HepG2 (cell line): ENCODE data around the gene GPR119. TPM values are rescaled to one million over a fixed set of nuclear protein-coding genes. Genes with fewer than 3 reads are reported as not detected.

Experiments used
- BHLHE40 ChIP-seq: IDR thresholded peaks from 2 replicates; pipeline ENCODE4 v1.6.1; 2011; ENCODE audit warnings: low read length, improper control_type of control experiment
- BORCS8-MEF2B ChIP-seq: sonication (generic); formaldehyde crosslinking; IDR thresholded peaks from 2 replicates; pipeline ENCODE4 v1.8.0; 2022; ENCODE audit warnings: mild to moderate bottlenecking, missing genetic modification reagents
- EP300 ChIP-seq, 3 experiments: sonication (generic) in 1 of 3; formaldehyde crosslinking in 1 of 3; IDR thresholded peaks; 2 replicates each; pipeline versions ENCODE4 v1.5.1 to v1.6.1; 2011 to 2020; ENCODE audit warnings: low read depth in 2 of 3, low read length in 2 of 3, borderline replicate concordance in 1 of 3, improper control_type of control experiment in 1 of 3, mild to moderate bottlenecking in 1 of 3, missing genetic modification reagents in 1 of 3, moderate library complexity in 1 of 3
- ERF ChIP-seq: IDR thresholded peaks from 2 replicates; pipeline ENCODE4 v1.6.1; 2018; ENCODE audit warnings: missing biosample characterization, missing genetic modification reagents
- GATAD2A ChIP-seq: IDR thresholded peaks from 2 replicates; pipeline ENCODE4 v1.6.1; 2016
- HDAC2 ChIP-seq: sonication (generic); formaldehyde crosslinking; IDR thresholded peaks from 2 replicates; pipeline ENCODE4 v1.4.0; 2020; ENCODE audit warnings: missing genetic modification reagents
- HDAC6 ChIP-seq: fragments of 200-600 bp; sonication (generic); IDR thresholded peaks from 2 replicates; pipeline ENCODE4 v1.7.0; 2017; ENCODE audit warnings: mild to moderate bottlenecking, antibody characterized with exemption, low read length, low read depth
- HINFP ChIP-seq: sonication (generic); formaldehyde crosslinking; IDR thresholded peaks from 2 replicates; pipeline ENCODE4 v1.4.0; 2020; ENCODE audit warnings: low read depth, mild to moderate bottlenecking, missing genetic modification reagents
- JUN ChIP-seq: sonication (generic); formaldehyde crosslinking; IDR thresholded peaks from 2 replicates; pipeline ENCODE4 v1.4.0; 2020; ENCODE audit warnings: mild to moderate bottlenecking, missing genetic modification reagents
- MTF2 ChIP-seq: sonication (generic); formaldehyde crosslinking; IDR thresholded peaks from 2 replicates; pipeline ENCODE4 v1.5.0; 2020; ENCODE audit warnings: missing genetic modification reagents, borderline replicate concordance
- NFIB ChIP-seq: sonication (generic); formaldehyde crosslinking; IDR thresholded peaks from 2 replicates; pipeline ENCODE4 v1.9.0; 2021; ENCODE audit warnings: missing genetic modification reagents, mild to moderate bottlenecking, borderline replicate concordance
- POLR2A ChIP-seq, 2 experiments: IDR thresholded peaks; 2 replicates each; pipeline ENCODE4 v1.6.1; 2011; ENCODE audit warnings: low read depth in 2 of 2, low read length in 2 of 2, mild to moderate bottlenecking in 1 of 2, moderate library complexity in 1 of 2; ENCODE audit not compliant: insufficient read depth in 1 of 2
- SNAPC5 ChIP-seq: sonication (generic); formaldehyde crosslinking; IDR thresholded peaks from 2 replicates; pipeline ENCODE4 v1.8.1; 2023; ENCODE audit warnings: mild to moderate bottlenecking, missing genetic modification reagents, borderline replicate concordance
- TFDP2 ChIP-seq: sonication (generic); formaldehyde crosslinking; IDR thresholded peaks from 2 replicates; pipeline ENCODE4 v1.4.0; 2020; ENCODE audit warnings: missing genetic modification reagents
- TGIF2 ChIP-seq: IDR thresholded peaks from 2 replicates; pipeline ENCODE4 v1.6.1; 2016; ENCODE audit warnings: control low read depth, missing compliant biosample characterization
- ZBTB33 ChIP-seq: sonication (generic); formaldehyde crosslinking; IDR thresholded peaks from 2 replicates; pipeline ENCODE4 v1.4.0; 2020; ENCODE audit warnings: missing genetic modification reagents
- ZNF547 ChIP-seq: sonication (generic); formaldehyde crosslinking; IDR thresholded peaks from 2 replicates; pipeline ENCODE4 v1.5.1; 2020; ENCODE audit warnings: mild to moderate bottlenecking, missing genetic modification reagents
- ZNF639 ChIP-seq: conservative IDR thresholded peaks from 2 replicates; pipeline ENCODE4 v1.6.1; 2018; ENCODE audit warnings: missing genetic modification reagents
- ZNF720 ChIP-seq: sonication (generic); formaldehyde crosslinking; IDR thresholded peaks from 2 replicates; pipeline ENCODE4 v1.4.0; 2020; ENCODE audit warnings: missing genetic modification reagents
- polyA plus RNA-seq, 8 experiments: library from polyadenylated mRNA; depleted of rRNA in 3 of 8; stranded (reverse) in 7 of 8; unstranded in 1 of 8; fragments of >200 nt; fragmentation: Illumina TruSeq in 4 of 8; extraction: Trizol in 4 of 8; gene quantifications; 2 replicates each; pipeline versions ENCODE4 v1.2.1 to v1.2.3, GENCODE V29; 2011 to 2016; ENCODE audit warnings: low read depth in 4 of 8, missing spikeins in 1 of 8, mixed read lengths in 1 of 8; ENCODE audit not compliant: insufficient read depth in 1 of 8
- total RNA-seq, 5 experiments: library from RNA; depleted of rRNA; stranded (reverse); fragments of >200 nt; fragmentation: Illumina TruSeq; extraction: Trizol; gene quantifications; 2 replicates each; pipeline ENCODE4 v1.2.3, GENCODE V29; 2016; ENCODE audit warnings: low read depth in 1 of 5

GPR119 gene
- total and polyA plus RNA-seq, 2 of the 13 experiments (the other 11 are each of a cell fraction or from before 2014, with no cell fraction given) = 2.6 to 5.5 TPM

GRCh38 chrX:130339408-130340222, 45.9 kb downstream of the GPR119 start, which contains the start of gene SLC25A14 (continued):
- no peak for TF ChIP-seq EP300 (IDR thresholded peaks at IDR 0.05; ENCODE audit: low read depth in 2 of 2, low read length in 2 of 2)
- TF ChIP-seq EP300 (CRISPR knock-in tag; IDR thresholded peaks at IDR 0.05; ENCODE audit: borderline replicate concordance) = no peak
- no peak for TF ChIP-seq BHLHE40
- peak; percentile 52; the same call in 1 of the 2 replicates for TF ChIP-seq HDAC2 (CRISPR knock-in tag)
- TF ChIP-seq HDAC6 = no peak
- TF ChIP-seq NFIB = no peak
- peak; percentile 57; the same call in 1 of the 2 replicates for TF ChIP-seq ERF (CRISPR knock-in tag)
- no peak for TF ChIP-seq ZBTB33
- TF ChIP-seq TGIF2 (CRISPR knock-in tag) = no peak
- no peak for TF ChIP-seq GATAD2A (CRISPR knock-in tag)
- TF ChIP-seq ZNF639 (CRISPR knock-in tag) = no peak
- peak; percentile 94 for TF ChIP-seq TFDP2 (CRISPR knock-in tag)
- TF ChIP-seq MTF2 (CRISPR knock-in tag) = no peak
- no peak for TF ChIP-seq ZNF720 (CRISPR knock-in tag)
- peak in 1 of 2 experiments; percentile 65; a peak in 3 of 4 replicates for TF ChIP-seq POLR2A (IDR thresholded peaks at IDR 0.05; ENCODE audit: insufficient read depth in 1 of 2, low read depth in 2 of 2, low read length in 2 of 2)
- no peak for TF ChIP-seq HINFP (CRISPR knock-in tag)
- no peak for TF ChIP-seq BORCS8-MEF2B (CRISPR knock-in tag)
- TF ChIP-seq ZNF547 (CRISPR knock-in tag) = peak; percentile 33; the same call in 1 of the 2 replicates
- TF ChIP-seq SNAPC5 (CRISPR knock-in tag) = no peak
- no peak for TF ChIP-seq JUN (CRISPR knock-in tag)
